HepG2 (cell line): ENCODE data around the gene FANCD2. TPM values are rescaled to one million over a fixed set of nuclear protein-coding genes. Genes with fewer than 3 reads are reported as not detected.

Source experiments
- AHDC1 ChIP-seq: sonication (generic); formaldehyde crosslinking; IDR thresholded peaks from 2 replicates; pipeline ENCODE4 v1.5.1; 2020; ENCODE audit warnings: mild to moderate bottlenecking, missing genetic modification reagents, borderline replicate concordance
- ATF4 ChIP-seq, 2 experiments: fragments of 450-650 bp in 1 of 2; sonication (generic) in 1 of 2; formaldehyde crosslinking; IDR thresholded peaks; 2 replicates each; pipeline versions ENCODE4 v1.5.0 to v1.8.0; 2020 to 2022; ENCODE audit warnings: mild to moderate bottlenecking in 1 of 2, missing genetic modification reagents in 1 of 2
- ATRX ChIP-seq: sonication (generic); formaldehyde crosslinking; IDR thresholded peaks from 2 replicates; pipeline ENCODE4 v1.4.0; 2020; ENCODE audit warnings: missing genetic modification reagents, borderline replicate concordance
- CREB1 ChIP-seq, 2 experiments: fragments of 450-650 bp in 1 of 2; IDR thresholded peaks; 2 replicates each; pipeline ENCODE4 v1.6.1; 2016 to 2017; ENCODE audit warnings: control low read depth in 1 of 2, mild to moderate bottlenecking in 1 of 2, missing compliant biosample characterization in 1 of 2, missing genetic modification characterization in 1 of 2
- CREM ChIP-seq, 2 experiments: sonication (generic) in 1 of 2; formaldehyde crosslinking in 1 of 2; IDR thresholded peaks; 2 replicates each; pipeline versions ENCODE4 v1.4.0 to v1.6.1; 2016 to 2020; ENCODE audit warnings: antibody characterized with exemption in 1 of 2, mild to moderate bottlenecking in 1 of 2, missing genetic modification reagents in 1 of 2
- FOSL2 ChIP-seq: sonication (generic); formaldehyde crosslinking; IDR thresholded peaks from 2 replicates; pipeline ENCODE4 v1.4.0; 2020; ENCODE audit warnings: missing genetic modification reagents
- NR2F1 ChIP-seq, 2 experiments: fragments of 450-650 bp in 1 of 2; formaldehyde crosslinking in 1 of 2; IDR thresholded peaks; 2 replicates each; pipeline versions ENCODE4 v1.5.0 to v1.6.1; 2016 to 2020; ENCODE audit warnings: mild to moderate bottlenecking in 1 of 2, missing compliant biosample characterization in 1 of 2, missing genetic modification reagents in 1 of 2, moderate library complexity in 1 of 2
- POGK ChIP-seq: sonication (generic); formaldehyde crosslinking; conservative IDR thresholded peaks from 2 replicates; pipeline ENCODE4 v1.8.0; 2022; ENCODE audit warnings: mild to moderate bottlenecking, moderate library complexity, missing genetic modification reagents
- SOX13 ChIP-seq, 3 experiments: fragments of 450-650 bp in 1 of 3; sonication (generic) in 1 of 3; formaldehyde crosslinking in 1 of 3; IDR thresholded peaks in 2 of 3; conservative IDR thresholded peaks in 1 of 3; 2 replicates each; pipeline versions ENCODE4 v1.5.0 to v1.6.1; 2016 to 2020; ENCODE audit warnings: antibody characterized with exemption in 1 of 3, mild to moderate bottlenecking in 1 of 3, missing compliant biosample characterization in 1 of 3, missing genetic modification reagents in 1 of 3, moderate library complexity in 1 of 3
- TFDP1 ChIP-seq: IDR thresholded peaks from 2 replicates; pipeline ENCODE4 v1.6.1; 2016; ENCODE audit warnings: missing compliant biosample characterization, missing genetic modification reagents, borderline replicate concordance
- TFDP2 ChIP-seq: sonication (generic); formaldehyde crosslinking; IDR thresholded peaks from 2 replicates; pipeline ENCODE4 v1.4.0; 2020; ENCODE audit warnings: missing genetic modification reagents
- ZNF136 ChIP-seq: sonication (generic); formaldehyde crosslinking; IDR thresholded peaks from 2 replicates; pipeline ENCODE4 v1.8.1; 2022; ENCODE audit warnings: low read depth, mild to moderate bottlenecking, moderate library complexity, missing genetic modification reagents
- ZNF205 ChIP-seq: IDR thresholded peaks from 2 replicates; pipeline ENCODE4 v1.6.1; 2018; ENCODE audit warnings: missing biosample characterization, missing genetic modification reagents
- ZNF329 ChIP-seq: sonication (generic); formaldehyde crosslinking; IDR thresholded peaks from 2 replicates; pipeline ENCODE4 v1.9.0; 2021; ENCODE audit warnings: low read depth, mild to moderate bottlenecking, missing genetic modification reagents
- ZNF644 ChIP-seq: IDR thresholded peaks from 2 replicates; pipeline ENCODE4 v1.6.1; 2016; ENCODE audit warnings: low read depth
- ZNF720 ChIP-seq: sonication (generic); formaldehyde crosslinking; IDR thresholded peaks from 2 replicates; pipeline ENCODE4 v1.4.0; 2020; ENCODE audit warnings: missing genetic modification reagents
- polyA plus RNA-seq, 8 experiments: library from polyadenylated mRNA; depleted of rRNA in 3 of 8; stranded (reverse) in 7 of 8; unstranded in 1 of 8; fragments of >200 nt; fragmentation: Illumina TruSeq in 4 of 8; extraction: Trizol in 4 of 8; gene quantifications; 2 replicates each; pipeline versions ENCODE4 v1.2.1 to v1.2.3, GENCODE V29; 2011 to 2016; ENCODE audit warnings: low read depth in 4 of 8, missing spikeins in 1 of 8, mixed read lengths in 1 of 8; ENCODE audit not compliant: insufficient read depth in 1 of 8
- total RNA-seq, 5 experiments: library from RNA; depleted of rRNA; stranded (reverse); fragments of >200 nt; fragmentation: Illumina TruSeq; extraction: Trizol; gene quantifications; 2 replicates each; pipeline ENCODE4 v1.2.3, GENCODE V29; 2016; ENCODE audit warnings: low read depth in 1 of 5

FANCD2 gene
- total and polyA plus RNA-seq, 2 of the 13 experiments (the other 11 are each of a cell fraction or from before 2014, with no cell fraction given), result 10.1 to 42.0 TPM

- TF ChIP-seq AHDC1 (CRISPR knock-in tag) (peak; percentile 51; the same call in 1 of the 2 replicates), ZNF205 (CRISPR knock-in tag) (0 out of 2 replicates have a peak, but pooled peaks have one; percentile 23), ATRX (CRISPR knock-in tag) (no peak), CREM (IDR thresholded peaks at IDR 0.05) (peak; percentile 57; the same call in 1 of the 2 replicates), CREM (CRISPR knock-in tag; IDR thresholded peaks at IDR 0.05) (no peak), POGK (CRISPR knock-in tag) (0 out of 2 replicates have a peak, but pooled peaks have one; percentile 18), TFDP2 (CRISPR knock-in tag) (no peak), NR2F1 (CRISPR knock-in tag; IDR thresholded peaks at IDR 0.05) (peak in 1 of 2 experiments; percentile 31; a peak in 1 of 4 replicates), ATF4 (CRISPR knock-in tag; IDR thresholded peaks at IDR 0.05) (0 out of 4 replicates have a peak, but pooled peaks of 1 of the 2 experiments have one; percentile 25), ZNF644 (CRISPR knock-in tag) (peak; percentile 7; the same call in 1 of the 2 replicates), FOSL2 (peak; percentile 45), ZNF720 (CRISPR knock-in tag) (no peak), SOX13 (IDR thresholded peaks at IDR 0.05) (0 out of 2 replicates have a peak, but pooled peaks have one; percentile 52), SOX13 (CRISPR knock-in tag; conservative IDR thresholded peaks at IDR 0.05 in 1 of 2, IDR thresholded peaks at IDR 0.05 in 1 of 2) (peak in 1 of 2 experiments; percentile 59; a peak in 1 of 4 replicates), ZNF329 (CRISPR knock-in tag) (no peak), CREB1 (IDR thresholded peaks at IDR 0.05) (no peak), CREB1 (CRISPR knock-in tag; IDR thresholded peaks at IDR 0.05) (peak; percentile 66), ZNF136 (CRISPR knock-in tag) (no peak), TFDP1 (CRISPR knock-in tag) (peak; percentile 8; the same call in 1 of the 2 replicates)
Measured at GRCh38 chr3:10004960-10005564, 21.2 kb upstream of the FANCD2 start (continued).
